Osteocyte (in vitro differentiated cells): ENCODE measurements around the gene SMYD3. TPM values are rescaled to one million over a fixed set of nuclear protein-coding genes. Genes with fewer than 3 reads are reported as not detected.

ENCODE experiments used
- DNase-seq: peaks from one replicate; pipeline ENCODE4 v3.0.0; 2021; ENCODE audit warnings: mixed read lengths; ENCODE audit not compliant: unreplicated experiment; ENCODE audit errors: extremely low spot score
- H3K27ac Mint-ChIP-seq: one replicate; pipeline ENCODE4 v1.8.0; 2021; ENCODE audit warnings: mild to moderate bottlenecking, mixed read lengths; ENCODE audit not compliant: unreplicated experiment
- H3K27me3 Mint-ChIP-seq: one replicate; pipeline ENCODE4 v1.8.0; 2021; ENCODE audit warnings: mixed read lengths; ENCODE audit not compliant: unreplicated experiment
- H3K36me3 Mint-ChIP-seq: one replicate; pipeline ENCODE4 v1.8.0; 2021; ENCODE audit warnings: mixed read lengths; ENCODE audit not compliant: unreplicated experiment
- H3K4me1 Mint-ChIP-seq: one replicate; pipeline ENCODE4 v1.8.0; 2021; ENCODE audit warnings: mixed read lengths; ENCODE audit not compliant: unreplicated experiment
- H3K4me3 Mint-ChIP-seq: one replicate; pipeline ENCODE4 v1.8.0; 2021; ENCODE audit warnings: mild to moderate bottlenecking, moderate library complexity, mixed read lengths; ENCODE audit not compliant: unreplicated experiment
- H3K9me3 Mint-ChIP-seq: one replicate; pipeline ENCODE4 v1.8.0; 2021; ENCODE audit warnings: mixed read lengths; ENCODE audit not compliant: unreplicated experiment
- total RNA-seq: library from RNA; stranded (reverse); gene quantifications from 2 replicates; pipeline ENCODE4 v1.2.1, GENCODE V29; 2021
- TF ChIP-seq, protein P1 (sequence below): fragments of 200-600 bp; sonication (generic); IDR thresholded peaks from 2 replicates; pipeline ENCODE4 v1.5.0; 2021; ENCODE audit warnings: antibody characterized with exemption, mild to moderate bottlenecking, moderate library complexity

SMYD3 gene
- total RNA-seq, 1 donor from 2014 or later = 22.3 TPM

DNA sequence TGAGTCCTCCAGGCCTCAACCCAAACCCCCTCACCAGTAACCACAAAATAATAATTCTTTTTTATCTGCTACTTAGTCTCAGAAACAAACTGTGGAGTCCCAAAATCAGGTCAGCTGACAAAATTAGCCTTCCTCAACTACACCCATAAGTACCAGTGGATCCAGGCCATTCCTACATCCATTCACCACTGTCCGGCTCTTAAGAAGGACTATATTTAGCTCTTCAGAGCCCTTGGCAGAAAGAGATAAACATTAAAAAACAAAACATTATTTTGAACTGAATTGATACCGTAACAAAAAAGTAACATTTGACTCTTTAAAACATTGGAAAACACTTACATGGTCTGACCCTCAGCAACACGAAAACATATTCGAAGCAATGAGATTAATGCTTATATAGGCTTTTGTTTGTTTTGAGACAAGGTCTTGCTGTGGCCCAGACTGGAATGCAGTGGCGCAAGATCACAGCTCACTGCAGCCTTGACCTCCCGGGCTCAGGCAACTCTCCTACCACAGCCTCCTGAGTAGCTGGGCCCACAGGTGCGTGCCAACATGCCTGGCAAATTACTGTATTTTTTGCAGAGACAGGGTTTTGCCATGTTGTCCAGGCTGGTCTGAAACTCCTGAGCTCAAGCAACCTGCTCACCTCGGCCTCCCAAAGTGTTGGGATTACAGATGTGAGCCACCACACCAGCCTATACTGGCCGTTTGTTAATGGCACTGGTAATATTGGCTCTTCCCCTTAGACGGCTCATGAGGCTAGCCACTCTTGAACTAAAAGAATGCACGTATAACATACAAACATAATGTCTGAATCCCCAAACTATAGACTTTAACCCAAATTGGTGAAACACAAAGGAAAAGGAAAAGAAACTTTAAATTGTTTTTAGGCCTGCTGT, 330.7 kb downstream of the SMYD3 start:
- no peak overlapping the region for H3K27ac Mint-ChIP-seq
- no peaks in the 10 kb centered on the region for H3K4me1 Mint-ChIP-seq
- H3K27me3 Mint-ChIP-seq = no peaks in the 10 kb centered on the region
- TF ChIP-seq, protein P1, sequence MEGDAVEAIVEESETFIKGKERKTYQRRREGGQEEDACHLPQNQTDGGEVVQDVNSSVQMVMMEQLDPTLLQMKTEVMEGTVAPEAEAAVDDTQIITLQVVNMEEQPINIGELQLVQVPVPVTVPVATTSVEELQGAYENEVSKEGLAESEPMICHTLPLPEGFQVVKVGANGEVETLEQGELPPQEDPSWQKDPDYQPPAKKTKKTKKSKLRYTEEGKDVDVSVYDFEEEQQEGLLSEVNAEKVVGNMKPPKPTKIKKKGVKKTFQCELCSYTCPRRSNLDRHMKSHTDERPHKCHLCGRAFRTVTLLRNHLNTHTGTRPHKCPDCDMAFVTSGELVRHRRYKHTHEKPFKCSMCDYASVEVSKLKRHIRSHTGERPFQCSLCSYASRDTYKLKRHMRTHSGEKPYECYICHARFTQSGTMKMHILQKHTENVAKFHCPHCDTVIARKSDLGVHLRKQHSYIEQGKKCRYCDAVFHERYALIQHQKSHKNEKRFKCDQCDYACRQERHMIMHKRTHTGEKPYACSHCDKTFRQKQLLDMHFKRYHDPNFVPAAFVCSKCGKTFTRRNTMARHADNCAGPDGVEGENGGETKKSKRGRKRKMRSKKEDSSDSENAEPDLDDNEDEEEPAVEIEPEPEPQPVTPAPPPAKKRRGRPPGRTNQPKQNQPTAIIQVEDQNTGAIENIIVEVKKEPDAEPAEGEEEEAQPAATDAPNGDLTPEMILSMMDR = no peak
- no peak for DNase-seq
- H3K36me3 Mint-ChIP-seq = no peaks in the 10 kb centered on the region
- H3K4me3 Mint-ChIP-seq = no peak overlapping the region
- H3K9me3 Mint-ChIP-seq = no peaks in the 10 kb centered on the region

DNA sequence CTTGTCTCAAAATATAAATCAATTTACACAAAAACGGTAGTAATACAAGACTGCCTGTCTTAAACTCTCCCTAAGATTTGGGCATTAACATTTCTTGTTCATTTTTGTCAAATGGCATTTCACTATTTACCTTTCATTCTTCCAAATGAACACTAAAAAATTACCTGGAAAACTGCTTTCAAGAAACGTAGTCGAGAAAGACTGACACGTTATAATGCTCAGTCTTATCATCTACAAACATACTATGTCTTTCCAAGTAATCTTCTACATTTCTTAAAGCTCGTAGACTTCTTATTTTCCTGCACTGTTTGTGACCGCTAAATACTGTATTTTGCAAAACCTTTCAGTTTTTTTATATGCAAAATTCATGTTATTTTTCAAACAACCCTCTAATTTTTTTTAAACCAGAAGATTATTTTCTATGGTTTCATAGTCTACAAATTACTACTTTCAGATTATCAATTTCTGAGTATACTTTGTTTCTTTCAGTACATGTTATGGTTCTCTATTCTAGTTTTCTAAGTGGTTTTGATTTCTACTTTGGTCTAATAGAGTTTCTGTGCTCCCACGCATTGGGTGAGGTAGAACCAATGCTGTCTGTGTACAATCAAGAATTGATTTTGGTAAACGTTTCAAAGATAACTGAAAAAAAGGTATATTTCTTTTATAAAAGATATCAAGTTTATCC, 336.4 kb downstream of the SMYD3 start:
- no peak for DNase-seq
- no peaks in the 10 kb centered on the region for H3K27me3 Mint-ChIP-seq
- H3K4me3 Mint-ChIP-seq = no peak overlapping the region
- no peaks in the 10 kb centered on the region for H3K36me3 Mint-ChIP-seq
- H3K27ac Mint-ChIP-seq = no peak overlapping the region
- no peaks in the 10 kb centered on the region for H3K4me1 Mint-ChIP-seq
- TF ChIP-seq, protein P1 = no peak
- H3K9me3 Mint-ChIP-seq = no peaks in the 10 kb centered on the region

DNA sequence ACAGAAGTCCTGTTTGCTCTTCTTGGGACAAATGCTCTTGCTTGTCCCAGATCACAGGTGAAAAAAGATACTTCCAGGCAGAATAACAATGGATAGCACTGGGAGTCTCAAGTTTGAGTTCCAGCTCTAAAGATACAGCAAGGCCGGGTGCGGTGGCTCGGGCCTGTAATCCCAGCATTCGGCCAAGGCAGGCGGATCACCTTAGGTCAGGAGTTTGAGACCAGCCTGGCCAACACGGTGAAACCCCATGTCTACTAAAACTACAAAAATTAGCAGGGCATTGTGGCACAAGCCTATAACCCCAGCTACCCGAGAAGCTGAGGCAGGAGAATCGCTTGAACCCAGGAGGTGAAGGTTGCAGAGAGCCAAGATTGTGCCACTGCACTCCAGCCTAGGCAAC, 337.6 kb downstream of the SMYD3 start:
- TF ChIP-seq, protein P1 = no peak
- no peak overlapping the region for H3K27ac Mint-ChIP-seq
- DNase-seq = no peak
- H3K36me3 Mint-ChIP-seq = no peaks in the 10 kb centered on the region
- H3K4me1 Mint-ChIP-seq = no peaks in the 10 kb centered on the region
- H3K4me3 Mint-ChIP-seq = no peak overlapping the region
- no peaks in the 10 kb centered on the region for H3K9me3 Mint-ChIP-seq
- no peaks in the 10 kb centered on the region for H3K27me3 Mint-ChIP-seq

DNA sequence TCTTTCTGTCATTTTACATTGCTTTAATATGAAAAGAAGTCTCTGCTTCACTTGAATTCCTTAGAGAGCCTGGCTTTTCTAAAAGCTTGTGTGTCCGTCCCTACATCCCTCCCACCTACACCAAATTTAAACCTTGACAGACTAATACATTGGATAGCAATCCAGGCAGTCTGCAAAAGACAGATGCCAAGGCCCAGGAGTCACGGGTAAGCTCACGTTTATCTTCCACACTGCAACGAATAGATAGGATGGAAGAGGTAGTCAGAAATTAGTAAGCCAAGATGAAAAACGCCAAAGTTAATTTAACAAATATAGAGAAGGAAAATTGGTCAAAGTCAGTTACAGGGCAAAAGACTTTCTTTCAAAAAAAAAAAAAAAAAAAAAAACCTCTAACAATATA, 338.1 kb downstream of the SMYD3 start:
- no peak overlapping the region for H3K4me3 Mint-ChIP-seq
- H3K27me3 Mint-ChIP-seq = no peaks in the 10 kb centered on the region
- H3K36me3 Mint-ChIP-seq = no peaks in the 10 kb centered on the region
- H3K9me3 Mint-ChIP-seq = no peaks in the 10 kb centered on the region
- TF ChIP-seq, protein P1 = no peak
- H3K4me1 Mint-ChIP-seq = no peaks in the 10 kb centered on the region
- DNase-seq = no peak
- no peak overlapping the region for H3K27ac Mint-ChIP-seq

DNA sequence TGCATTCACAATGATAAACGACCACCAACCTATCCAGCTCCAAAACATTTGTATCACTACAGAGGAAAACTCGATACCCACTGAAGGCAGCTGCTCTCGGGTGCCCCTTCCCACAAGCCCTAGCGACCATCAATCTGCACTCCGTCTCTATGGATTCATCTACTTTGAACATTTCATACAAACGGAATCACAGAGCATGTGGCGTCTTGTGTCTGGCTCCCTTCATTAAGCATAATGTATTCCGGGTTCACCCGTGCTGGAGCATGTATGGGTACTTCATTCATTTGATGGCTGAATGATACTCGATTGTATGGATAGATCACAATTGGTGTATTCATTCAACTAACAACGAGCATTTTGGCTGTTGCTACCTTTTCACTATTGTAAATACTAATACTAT, 340.2 kb downstream of the SMYD3 start:
- no peak overlapping the region for H3K27ac Mint-ChIP-seq
- DNase-seq = no peak
- H3K4me1 Mint-ChIP-seq = no peaks in the 10 kb centered on the region
- no peaks in the 10 kb centered on the region for H3K27me3 Mint-ChIP-seq
- H3K36me3 Mint-ChIP-seq = no peaks in the 10 kb centered on the region
- H3K4me3 Mint-ChIP-seq = no peak overlapping the region
- no peaks in the 10 kb centered on the region for H3K9me3 Mint-ChIP-seq
- TF ChIP-seq, protein P1 = no peak
